ENCODE data around the gene KIAA1217.

- TF ChIP-seq CTCF (IDR thresholded peaks at IDR 0.05; ENCODE audit: low read depth, low read length), result no peak
- no peak for TF ChIP-seq EZH2phosphoT487 (IDR thresholded peaks at IDR 0.05; ENCODE audit: low read depth)
These were observed 206.7 kb downstream of the KIAA1217 start for GRCh38 chr10:24415455-24416125.
